ENCODE results near the gene XKR7. TPM values are rescaled to one million over a fixed set of nuclear protein-coding genes. Genes with fewer than 3 reads are reported as not detected.

XKR7 gene
- total RNA-seq, 1 donor from 2014 or later = 0.23 TPM

GRCh38 chr20:32024683-32025295, 56.8 kb downstream of the XKR7 start:
- Mint-ChIP-seq H3K4me3 (ENCODE audit: unreplicated experiment) (no peak overlapping the region), H3K27ac (ENCODE audit: unreplicated experiment) (no peak overlapping the region), H3K36me3 (ENCODE audit: low read depth, unreplicated experiment) (peaks cover 22% of the 10 kb centered on the region), H3K4me1 (ENCODE audit: unreplicated experiment) (peaks cover 12% of the 10 kb centered on the region), H3K9me3 (ENCODE audit: unreplicated experiment) (no peaks in the 10 kb centered on the region), H3K27me3 (ENCODE audit: unreplicated experiment) (peaks cover 10% of the 10 kb centered on the region)
- TF ChIP-seq CTCF (IDR thresholded peaks at IDR 0.05; ENCODE audit: unreplicated experiment) = no peak
- no peak for DNase-seq (ENCODE audit: low spot score)

- Mint-ChIP-seq H3K27ac (ENCODE audit: unreplicated experiment) (no peak overlapping the region), H3K27me3 (ENCODE audit: unreplicated experiment) (peaks cover under 1% of the 10 kb centered on the region), H3K36me3 (ENCODE audit: low read depth, unreplicated experiment) (peaks cover 16% of the 10 kb centered on the region), H3K9me3 (ENCODE audit: unreplicated experiment) (no peaks in the 10 kb centered on the region), H3K4me3 (ENCODE audit: unreplicated experiment) (no peak overlapping the region), H3K4me1 (ENCODE audit: unreplicated experiment) (peaks cover 5% of the 10 kb centered on the region)
- no peak for TF ChIP-seq CTCF (IDR thresholded peaks at IDR 0.05; ENCODE audit: unreplicated experiment)
- DNase-seq (ENCODE audit: low spot score) = no peak
These were observed 59.7 kb downstream of the XKR7 start for GRCh38 chr20:32027643-32028042.

GRCh38 chr20:32028647-32029372, 60.9 kb downstream of the XKR7 start:
- Mint-ChIP-seq H3K27ac (ENCODE audit: unreplicated experiment) (no peak overlapping the region), H3K9me3 (ENCODE audit: unreplicated experiment) (no peaks in the 10 kb centered on the region), H3K4me3 (ENCODE audit: unreplicated experiment) (no peak overlapping the region), H3K4me1 (ENCODE audit: unreplicated experiment) (peaks cover 11% of the 10 kb centered on the region), H3K36me3 (ENCODE audit: low read depth, unreplicated experiment) (peaks cover 16% of the 10 kb centered on the region), H3K27me3 (ENCODE audit: unreplicated experiment) (peaks cover 5% of the 10 kb centered on the region)
- DNase-seq (ENCODE audit: low spot score) = no peak
- TF ChIP-seq CTCF (IDR thresholded peaks at IDR 0.05; ENCODE audit: unreplicated experiment) = no peak

GRCh38 chr20:32029561-32029960, 61.6 kb downstream of the XKR7 start:
- no peak for DNase-seq (ENCODE audit: low spot score)
- H3K27me3 Mint-ChIP-seq (ENCODE audit: unreplicated experiment) = peaks cover 5% of the 10 kb centered on the region
- no peak overlapping the region for H3K27ac Mint-ChIP-seq (ENCODE audit: unreplicated experiment)
- no peak overlapping the region for H3K4me3 Mint-ChIP-seq (ENCODE audit: unreplicated experiment)
- peaks cover 16% of the 10 kb centered on the region for H3K36me3 Mint-ChIP-seq (ENCODE audit: low read depth, unreplicated experiment)
- H3K4me1 Mint-ChIP-seq (ENCODE audit: unreplicated experiment) = peaks cover 11% of the 10 kb centered on the region
- no peak for TF ChIP-seq CTCF (IDR thresholded peaks at IDR 0.05; ENCODE audit: unreplicated experiment)
- H3K9me3 Mint-ChIP-seq (ENCODE audit: unreplicated experiment) = no peaks in the 10 kb centered on the region

Measured in endothelial cell (in vitro differentiated cells).